ENCODE results near the gene SNAPC4.
A peak's percentile ranks its signal among the peaks of the same experiment; 100 is the strongest.

Gene SNAPC4, protein sequence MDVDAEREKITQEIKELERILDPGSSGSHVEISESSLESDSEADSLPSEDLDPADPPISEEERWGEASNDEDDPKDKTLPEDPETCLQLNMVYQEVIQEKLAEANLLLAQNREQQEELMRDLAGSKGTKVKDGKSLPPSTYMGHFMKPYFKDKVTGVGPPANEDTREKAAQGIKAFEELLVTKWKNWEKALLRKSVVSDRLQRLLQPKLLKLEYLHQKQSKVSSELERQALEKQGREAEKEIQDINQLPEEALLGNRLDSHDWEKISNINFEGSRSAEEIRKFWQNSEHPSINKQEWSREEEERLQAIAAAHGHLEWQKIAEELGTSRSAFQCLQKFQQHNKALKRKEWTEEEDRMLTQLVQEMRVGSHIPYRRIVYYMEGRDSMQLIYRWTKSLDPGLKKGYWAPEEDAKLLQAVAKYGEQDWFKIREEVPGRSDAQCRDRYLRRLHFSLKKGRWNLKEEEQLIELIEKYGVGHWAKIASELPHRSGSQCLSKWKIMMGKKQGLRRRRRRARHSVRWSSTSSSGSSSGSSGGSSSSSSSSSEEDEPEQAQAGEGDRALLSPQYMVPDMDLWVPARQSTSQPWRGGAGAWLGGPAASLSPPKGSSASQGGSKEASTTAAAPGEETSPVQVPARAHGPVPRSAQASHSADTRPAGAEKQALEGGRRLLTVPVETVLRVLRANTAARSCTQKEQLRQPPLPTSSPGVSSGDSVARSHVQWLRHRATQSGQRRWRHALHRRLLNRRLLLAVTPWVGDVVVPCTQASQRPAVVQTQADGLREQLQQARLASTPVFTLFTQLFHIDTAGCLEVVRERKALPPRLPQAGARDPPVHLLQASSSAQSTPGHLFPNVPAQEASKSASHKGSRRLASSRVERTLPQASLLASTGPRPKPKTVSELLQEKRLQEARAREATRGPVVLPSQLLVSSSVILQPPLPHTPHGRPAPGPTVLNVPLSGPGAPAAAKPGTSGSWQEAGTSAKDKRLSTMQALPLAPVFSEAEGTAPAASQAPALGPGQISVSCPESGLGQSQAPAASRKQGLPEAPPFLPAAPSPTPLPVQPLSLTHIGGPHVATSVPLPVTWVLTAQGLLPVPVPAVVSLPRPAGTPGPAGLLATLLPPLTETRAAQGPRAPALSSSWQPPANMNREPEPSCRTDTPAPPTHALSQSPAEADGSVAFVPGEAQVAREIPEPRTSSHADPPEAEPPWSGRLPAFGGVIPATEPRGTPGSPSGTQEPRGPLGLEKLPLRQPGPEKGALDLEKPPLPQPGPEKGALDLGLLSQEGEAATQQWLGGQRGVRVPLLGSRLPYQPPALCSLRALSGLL (N-terminal part only)

GRCh38 chr9:136400038-136400834 is at the start of gene SNAPC4:
TSS of gene SNAPC4 (minus strand) at chr9:136400170. CDS start at chr9:136398428, 1,742 bp downstream.
- peak; percentile 89 for DNase-seq (ENCODE audit: low spot score)

DNA sequence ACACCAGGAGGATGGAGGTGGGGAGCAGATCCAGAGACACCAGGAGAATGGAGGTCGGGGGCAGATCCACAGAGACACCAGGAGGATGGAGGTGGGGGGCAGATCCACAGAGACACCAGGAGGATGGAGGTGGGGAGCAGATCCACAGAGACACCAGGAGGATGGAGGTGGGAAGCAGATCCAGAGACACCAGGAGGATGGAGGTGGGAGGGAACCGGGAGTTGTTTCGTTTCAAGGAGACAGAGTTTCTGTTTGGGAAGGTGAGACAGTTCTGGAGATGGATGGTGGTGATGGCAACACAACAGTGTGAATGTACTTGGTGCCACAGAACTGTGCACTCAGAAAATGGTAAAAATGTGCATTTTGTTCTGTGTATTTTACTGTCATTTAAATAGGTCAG is 48.7 kb upstream of the SNAPC4 start:
- DNase-seq (ENCODE audit: low spot score) = no peak

- DNase-seq (ENCODE audit: low spot score) = no peak
Measured at GRCh38 chr9:136447173-136447778, 47.3 kb upstream of the SNAPC4 start.

- DNase-seq (ENCODE audit: low spot score) = no peak
Measured at GRCh38 chr9:136445799-136446198, 45.8 kb upstream of the SNAPC4 start.

- DNase-seq (ENCODE audit: low spot score) = no peak
Measured at GRCh38 chr9:136444102-136444501, 44.1 kb upstream of the SNAPC4 start.

DNA sequence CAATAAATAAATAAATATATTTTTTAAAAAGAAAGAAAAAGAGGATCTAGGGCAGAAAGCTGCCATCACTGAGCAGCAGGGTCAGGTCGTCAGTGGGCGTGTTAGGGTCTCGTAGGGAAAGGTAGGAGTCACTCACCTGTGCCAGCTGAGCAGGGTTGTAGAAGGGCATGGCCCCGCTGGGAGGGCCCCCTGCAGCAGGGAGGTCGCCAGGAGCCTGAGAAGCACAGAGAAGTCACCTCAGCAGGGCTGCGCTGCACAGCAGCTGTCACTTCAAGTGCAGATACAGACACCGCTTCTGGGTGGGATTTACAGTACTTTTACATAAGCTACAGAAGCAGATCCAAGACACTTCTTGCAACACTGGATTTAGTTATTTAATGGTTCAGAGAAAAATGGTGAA is 43.7 kb upstream of the SNAPC4 start:
- DNase-seq (ENCODE audit: low spot score) = no peak

GRCh38 chr9:136443087-136443486 is 43.1 kb upstream of the SNAPC4 start:
- no peak for DNase-seq (ENCODE audit: low spot score)

- DNase-seq (ENCODE audit: low spot score) = no peak
Measured at GRCh38 chr9:136442265-136442664, 42.3 kb upstream of the SNAPC4 start.

DNA sequence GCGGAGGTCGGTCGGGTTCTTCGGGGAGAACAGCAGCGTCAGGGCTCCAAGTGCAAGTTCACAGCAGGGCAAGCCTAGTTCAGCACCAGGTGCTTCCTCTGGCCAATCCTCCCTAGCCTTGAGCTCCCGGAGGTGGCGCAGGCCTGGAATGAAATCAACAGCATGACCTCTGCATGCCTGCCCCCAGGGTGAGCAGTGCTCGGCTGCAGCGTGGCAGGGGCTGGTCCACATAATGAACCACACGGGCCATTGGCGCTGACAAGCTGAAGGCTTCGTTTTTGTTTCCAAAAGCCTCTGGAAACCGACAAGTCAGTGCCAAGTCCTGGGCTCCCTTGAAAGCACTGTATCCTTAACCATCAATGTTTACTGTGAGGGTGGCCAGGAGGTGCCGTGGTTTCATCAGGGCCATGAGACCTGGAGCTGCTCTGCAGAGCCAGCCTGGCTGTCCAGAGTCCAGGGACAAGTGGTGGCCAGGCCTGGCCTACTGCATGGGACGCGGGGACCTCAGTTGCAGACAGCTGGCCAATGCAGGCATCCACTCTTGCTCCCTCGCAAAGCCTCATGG is 41.8 kb upstream of the SNAPC4 start:
- no peak for DNase-seq (ENCODE audit: low spot score)

DNA sequence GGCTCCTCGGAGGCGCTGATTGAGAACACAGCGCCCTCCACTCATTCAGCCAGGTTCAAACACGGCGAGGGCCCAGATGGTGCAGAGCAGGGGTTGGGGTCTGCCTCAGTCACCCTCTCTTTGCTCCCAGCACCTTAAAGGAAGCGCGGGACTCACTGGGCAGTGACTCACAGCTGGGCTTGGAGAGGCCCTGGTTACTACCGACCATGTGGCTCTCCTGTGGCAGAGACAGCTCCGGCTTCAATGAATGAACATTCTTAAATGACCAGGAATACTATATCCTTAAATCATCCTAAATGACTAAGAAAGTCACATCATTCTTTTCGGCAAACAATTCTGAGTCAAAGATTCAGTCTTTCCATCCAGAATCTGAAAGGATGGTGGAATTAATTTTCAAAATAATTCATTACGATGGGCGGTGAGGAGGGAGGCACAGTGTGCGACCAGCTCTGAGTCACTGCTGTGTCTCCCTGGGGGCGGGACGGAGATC is 41.3 kb upstream of the SNAPC4 start:
- peak; percentile 26 for DNase-seq (ENCODE audit: low spot score)

DNA sequence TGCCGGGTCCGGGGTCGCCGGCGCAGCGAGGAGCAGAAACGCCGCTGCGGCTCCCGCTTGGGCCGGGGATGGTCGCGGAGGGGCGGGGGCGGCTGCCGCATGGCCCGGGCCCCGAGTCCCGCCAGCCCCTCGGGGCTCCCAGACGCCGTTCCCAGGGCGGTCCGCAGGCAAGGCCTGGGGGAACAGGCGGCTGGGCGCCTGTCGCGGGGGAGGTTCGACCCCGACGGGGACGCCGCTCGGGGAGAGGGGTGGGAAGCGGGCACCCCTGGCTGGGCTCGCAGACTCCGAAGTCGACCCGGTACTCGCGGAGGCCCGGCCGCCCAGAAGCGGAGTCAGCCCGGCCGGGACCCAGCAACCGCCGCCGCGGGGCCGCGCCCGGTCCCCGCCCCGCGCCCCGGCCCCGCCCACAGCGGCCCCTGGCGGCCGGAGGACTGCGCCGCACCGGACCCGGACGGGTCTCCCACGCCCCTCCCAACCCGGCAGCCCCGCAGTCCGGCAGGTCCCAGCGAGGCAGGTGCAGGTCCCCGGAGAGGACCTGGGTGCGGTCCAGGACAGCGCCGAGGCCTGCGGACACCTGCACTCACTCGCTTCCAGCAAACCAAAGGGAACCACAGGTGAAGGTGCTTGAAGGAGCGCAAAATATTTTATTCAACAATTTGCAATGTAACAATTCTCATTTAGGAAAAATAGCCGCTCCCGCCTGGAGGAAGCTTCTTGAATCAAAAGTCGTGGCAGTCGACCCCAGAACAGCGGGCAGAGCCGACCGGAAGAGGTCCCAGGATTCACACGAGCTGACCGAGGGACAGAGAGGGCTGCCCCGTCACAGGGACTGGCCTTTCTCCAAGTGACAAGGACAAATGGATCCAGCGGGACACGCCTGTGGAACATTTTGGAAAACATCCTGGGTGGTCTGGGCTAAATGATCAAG is 39.8 kb upstream of the SNAPC4 start, which contains the start of gene INPP5E:
INPP5E (minus strand) TSS at position 365 of the 928 bp plus-strand sequence. CDS start 426 bp downstream, outside the sequence.
- peak; percentile 72 for DNase-seq (ENCODE audit: low spot score)

GRCh38 chr9:136438548-136439480 is 38.8 kb upstream of the SNAPC4 start:
- DNase-seq (ENCODE audit: low spot score) = peak; percentile 48

- DNase-seq (ENCODE audit: low spot score) = no peak
Measured at GRCh38 chr9:136437839-136438547, 38.0 kb upstream of the SNAPC4 start.

DNA sequence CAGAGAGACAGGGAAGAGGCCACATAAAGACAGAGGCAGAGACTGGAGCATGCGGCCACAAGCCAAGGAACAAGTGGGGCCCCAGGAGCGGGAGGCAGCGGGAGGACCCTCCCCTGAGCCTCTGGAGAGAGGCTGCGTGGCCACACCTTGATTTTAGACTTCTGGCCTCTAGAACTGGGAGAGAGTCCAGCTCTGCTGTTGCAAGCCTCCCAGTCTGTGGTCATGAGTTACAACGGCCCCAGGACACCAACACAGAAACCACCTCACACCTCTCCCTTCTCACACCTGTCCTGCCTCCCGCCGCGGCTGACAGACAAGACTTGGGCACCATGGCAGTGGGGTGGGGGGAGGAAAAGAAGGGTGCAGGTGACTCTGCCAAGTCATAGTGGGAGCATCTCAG is 37.5 kb upstream of the SNAPC4 start:
- peak; percentile 19 for DNase-seq (ENCODE audit: low spot score)

GRCh38 chr9:136436055-136436634 is 36.2 kb upstream of the SNAPC4 start:
- no peak for DNase-seq (ENCODE audit: low spot score)

GRCh38 chr9:136434580-136435169 is 34.7 kb upstream of the SNAPC4 start:
- DNase-seq (ENCODE audit: low spot score) = no peak
